Heart left ventricle (tissue), 16 donors: ENCODE measurements around the gene ACSF2. TPM values are rescaled to one million over a fixed set of nuclear protein-coding genes. Genes with fewer than 3 reads are reported as not detected.

ENCODE experiments used
- ATAC-seq, 4 donors: fragments of 200-7000 bp; cut with Tn5 transposase; one replicate each; pipeline ENCODE4 v1.9.1; 2020 to 2022; ENCODE audit warnings: moderate library complexity in 4 of 4, mild to moderate bottlenecking in 3 of 4, moderate number of reproducible peaks in 1 of 4
- DNase-seq, 5 donors: peaks; one replicate each; pipeline ENCODE4 v3.0.0-alpha.2; 2020
- H3K27ac ChIP-seq, 12 donors: fragments of 200-600 bp; sonication (generic) in 4 of 12; one replicate each; pipeline versions ENCODE4 v1.5.0 to v1.8.0; 2016 to 2022; ENCODE audit warnings: mild to moderate bottlenecking in 2 of 12
- H3K27me3 ChIP-seq, 9 donors: fragments of 200-600 bp; sonication (generic) in 2 of 9; one replicate each; pipeline versions ENCODE4 v1.5.1 to v1.8.0; 2016 to 2022; ENCODE audit warnings: mild to moderate bottlenecking in 3 of 9
- H3K36me3 ChIP-seq, 9 donors: fragments of 200-600 bp; sonication (generic) in 2 of 9; one replicate each; pipeline versions ENCODE4 v1.5.0 to v1.8.0; 2018 to 2022; ENCODE audit warnings: mild to moderate bottlenecking in 2 of 9
- H3K4me1 ChIP-seq, 12 donors: fragments of 200-600 bp; sonication (generic) in 4 of 12; one replicate each; pipeline versions ENCODE4 v1.5.0 to v1.8.0; 2016 to 2022; ENCODE audit warnings: mild to moderate bottlenecking in 3 of 12
- H3K4me3 ChIP-seq, 12 donors: fragments of 200-600 bp; sonication (generic) in 4 of 12; one replicate each; pipeline versions ENCODE4 v1.5.0 to v1.8.0; 2017 to 2022; ENCODE audit warnings: mild to moderate bottlenecking in 9 of 12, moderate library complexity in 4 of 12
- H3K9me3 ChIP-seq, 12 donors: fragments of 200-600 bp; sonication (generic) in 4 of 12; one replicate each; pipeline versions ENCODE4 v1.5.0 to v1.8.0; 2016 to 2022; ENCODE audit warnings: mild to moderate bottlenecking in 1 of 12
- CTCF ChIP-seq, 12 donors: fragments of 200-600 bp; sonication (generic) in 4 of 12; IDR thresholded peaks; one replicate each; pipeline versions ENCODE4 v1.5.0 to v1.8.0; 2018 to 2022; ENCODE audit warnings: antibody characterized with exemption in 12 of 12, mild to moderate bottlenecking in 5 of 12
- POLR2A ChIP-seq, 2 donors: fragments of 450-650 bp; IDR thresholded peaks; one replicate each; pipeline ENCODE4 v1.6.1; 2017; ENCODE audit warnings: antibody characterized with exemption in 2 of 2, mild to moderate bottlenecking in 2 of 2, moderate library complexity in 2 of 2
- WGBS, 4 donors: extraction: QIAGEN DNeasy Blood & Tissue Kit in 2 of 4; methylation state at CpG; one replicate each; pipeline versions ENCODE4 v1.1.5 to v1.1.7; 2013 to 2018; 5-methylcytosine and 5-hydroxymethylcytosine counted together
- intact Hi-C, 10 donors: fragments of 100-400 bp; cut with DNase I; formaldehyde crosslinking; loops; one replicate each; pipeline versions ENCODE4 v1.11.1 to v1.14.2; 2022
- polyA plus RNA-seq, 2 donors: library from polyadenylated mRNA; stranded (reverse); fragments of 200-250 nt; gene quantifications; one replicate each; pipeline ENCODE4 v1.2.3, GENCODE V29; 2013
- total RNA-seq, 9 donors: library from RNA; depleted of rRNA in 2 of 9; stranded (reverse); fragments of >200 nt in 2 of 9; fragmentation: NEBNext Ultra II Directional in 3 of 9; extraction: Animal tissue kit (Norgen Biotek cat#: 25700) in 3 of 9; gene quantifications; one replicate each; pipeline versions ENCODE4 v1.1.0 to v1.2.4, GENCODE V29; 2016 to 2023
- donor health status: ischemic (EF 13 %, LVEDD 7.1; RV severe dilation, severe dysfunction).
- donor health status: healthy with polysubstance abuse.
- donor health status: DM: no; HTN: yes; CAD: no.
- donor health status: DM: no; HTN: no; CAD: no.
- donor health status: ischemic (EF 25% LVEDD 6.9; RV normal size, moderate dysfunction).
- donor health status: ischemic (EF 25% LVEDD 5.7; RV mildly dilated, moderate dysfunction).
- donor health status: healthy.
- donor health status: DM: yes; HTN: yes; CAD: no.
- donor health status: ischemic (EF 35%, LVEDD 5.7; RV mildly dilated, moderate dysfunction).
- donor health status: nonischemic (EF 11% LVEDD 7.7; RV severe dilation, severe dysfunction).
- donor health status: DM: yes; HTN: yes; CAD: no.
- donor health status: PGD.
- donor health status: ischemic (EF 29% LVEDD 5.4; RV normal size, mild dysfunction).
- donor health status: nonischemic (EF 23%, LVEDD 6.1; RV moderate dilation, normal function).

ACSF2 gene
- total and polyA plus RNA-seq, 11 donors, result 6.5 to 31.6 (median 17.4) TPM

GRCh38 chr17:50420419-50421112 is 5.5 kb upstream of the ACSF2 start:
- intact Hi-C loops, result loop anchor here in 1 of 10 donors (10.0 kb wide), 1 partner anchor 54 kb away; the partner anchor contains the start of gene RSAD1
- H3K36me3 ChIP-seq, result no peaks in the 10 kb centered on the region
- no peaks in the 10 kb centered on the region for H3K27me3 ChIP-seq
- WGBS, 4 donors, result 86 to 88% (median 87%) methylated on average over 6 of the region's 6 CpGs
- no peaks in the 10 kb centered on the region for H3K9me3 ChIP-seq
- DNase-seq, result peak in 1 of 5 donors; percentile 32
- TF ChIP-seq CTCF (IDR thresholded peaks at IDR 0.05) (no peak), POLR2A (IDR thresholded peaks at IDR 0.05) (no peak)
- H3K4me1 ChIP-seq, result peaks cover 0 to 49% (median 11%) of the 10 kb centered on the region in 12 donors
- H3K4me3 ChIP-seq, result peak overlapping the region in 2 of 12 donors; percentile 43 to 49
- H3K27ac ChIP-seq, result peak overlapping the region in 7 of 12 donors; percentile 8 to 89 (median 49)
- peak; percentile 56 to 92 (median 74) for ATAC-seq

GRCh38 chr17:50421308-50422051 is 4.5 kb upstream of the ACSF2 start:
- WGBS, 4 donors, result 51 to 58% (median 52%) methylated on average over 3 of the region's 3 CpGs
- intact Hi-C loops, result loop anchor here in 1 of 10 donors (10.0 kb wide), 1 partner anchor 53 kb away; the partner anchor contains the start of gene RSAD1
- H3K27me3 ChIP-seq, result no peaks in the 10 kb centered on the region
- peak overlapping the region in 10 of 12 donors; percentile 8 to 89 (median 50) for H3K27ac ChIP-seq
- TF ChIP-seq POLR2A (IDR thresholded peaks at IDR 0.05) (no peak), CTCF (IDR thresholded peaks at IDR 0.05) (no peak)
- H3K36me3 ChIP-seq, result no peaks in the 10 kb centered on the region
- no peak for ATAC-seq
- peak overlapping the region in 8 of 12 donors; percentile 4 to 49 (median 32) for H3K4me3 ChIP-seq
- H3K9me3 ChIP-seq, result no peaks in the 10 kb centered on the region
- no peak for DNase-seq
- H3K4me1 ChIP-seq, result peaks cover 0 to 53% (median 16%) of the 10 kb centered on the region in 12 donors

- Histone ChIP-seq H3K9me3 (no peaks in the 10 kb centered on the region), H3K36me3 (no peaks in the 10 kb centered on the region), H3K27me3 (no peaks in the 10 kb centered on the region), H3K4me1 (peaks cover 0 to 66% (median 27%) of the 10 kb centered on the region in 12 donors), H3K4me3 (no peak overlapping the region), H3K27ac (peak overlapping the region in 1 of 12 donors; percentile 89)
- intact Hi-C loops, result loop anchor here in 1 of 10 donors (10.0 kb wide), 1 partner anchor 52 kb away; the partner anchor contains the start of gene RSAD1
- WGBS, 4 donors, result 95 to 98% (median 97%) methylated on average over 2 of the region's 2 CpGs
- TF ChIP-seq CTCF (IDR thresholded peaks at IDR 0.05), result no peak
- no peak for TF ChIP-seq POLR2A (IDR thresholded peaks at IDR 0.05)
- DNase-seq (no peak), ATAC-seq (no peak)
Observed at GRCh38 chr17:50422738-50423137, 3.3 kb upstream of the ACSF2 start.
